GM10266 (cell line): ENCODE results near the gene LHPP.
"Not testable (repeated sequence)": the region's sequence is repeated elsewhere in the genome, so short reads cannot be mapped to it uniquely, and the experiment has no call there.

Experiments used
- DNase-seq: peaks from one replicate; pipeline ENCODE4 v3.0.0; 2012; ENCODE audit errors: extremely low spot score
- TF ChIP-seq, protein P1 (sequence below): IDR thresholded peaks from 2 replicates; pipeline ENCODE4 v1.5.1; 2012; ENCODE audit warnings: mild to moderate bottlenecking, low read depth; ENCODE audit not compliant: control insufficient read depth, insufficient read depth; ENCODE audit errors: missing control alignments

The LHPP gene

DNA sequence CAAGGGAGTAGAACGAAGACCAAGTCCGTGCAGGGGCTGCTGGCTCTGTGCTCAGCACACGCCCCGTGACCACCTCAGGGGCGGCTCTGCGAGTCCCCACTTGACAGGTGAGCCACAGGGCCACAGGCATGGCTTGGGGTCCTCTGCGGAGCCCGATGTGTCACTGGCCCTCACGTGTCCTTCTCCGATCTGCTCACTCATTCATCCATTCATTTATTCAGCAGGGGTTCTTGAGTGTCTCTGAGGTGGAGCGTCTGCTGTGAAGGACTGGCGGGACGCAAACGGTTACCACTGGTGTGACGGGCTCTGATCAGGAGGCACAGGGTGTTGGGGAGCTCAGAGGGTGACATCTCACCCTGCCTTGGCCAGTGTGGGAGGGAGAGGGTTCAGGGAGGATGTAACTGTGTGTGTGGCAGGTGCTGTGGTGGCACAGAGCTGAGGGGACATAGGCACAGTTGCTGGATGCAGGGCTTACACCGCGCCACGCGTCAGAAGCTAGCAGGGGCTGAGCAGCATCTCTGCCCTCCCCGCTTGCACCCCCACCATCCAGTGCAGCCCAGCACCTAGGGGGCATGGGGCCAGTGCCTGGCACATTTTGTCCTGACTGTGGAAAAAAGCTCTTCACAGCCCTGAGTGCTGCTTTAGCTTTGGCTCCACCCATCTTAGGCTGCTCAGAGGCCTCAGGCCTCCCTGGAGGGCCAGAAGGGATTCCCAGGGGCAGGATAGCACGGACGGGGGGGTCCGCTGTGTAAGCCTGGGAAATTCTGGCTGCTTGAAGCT lies 116.8 kb downstream of the LHPP start:
- TF ChIP-seq, protein P1, sequence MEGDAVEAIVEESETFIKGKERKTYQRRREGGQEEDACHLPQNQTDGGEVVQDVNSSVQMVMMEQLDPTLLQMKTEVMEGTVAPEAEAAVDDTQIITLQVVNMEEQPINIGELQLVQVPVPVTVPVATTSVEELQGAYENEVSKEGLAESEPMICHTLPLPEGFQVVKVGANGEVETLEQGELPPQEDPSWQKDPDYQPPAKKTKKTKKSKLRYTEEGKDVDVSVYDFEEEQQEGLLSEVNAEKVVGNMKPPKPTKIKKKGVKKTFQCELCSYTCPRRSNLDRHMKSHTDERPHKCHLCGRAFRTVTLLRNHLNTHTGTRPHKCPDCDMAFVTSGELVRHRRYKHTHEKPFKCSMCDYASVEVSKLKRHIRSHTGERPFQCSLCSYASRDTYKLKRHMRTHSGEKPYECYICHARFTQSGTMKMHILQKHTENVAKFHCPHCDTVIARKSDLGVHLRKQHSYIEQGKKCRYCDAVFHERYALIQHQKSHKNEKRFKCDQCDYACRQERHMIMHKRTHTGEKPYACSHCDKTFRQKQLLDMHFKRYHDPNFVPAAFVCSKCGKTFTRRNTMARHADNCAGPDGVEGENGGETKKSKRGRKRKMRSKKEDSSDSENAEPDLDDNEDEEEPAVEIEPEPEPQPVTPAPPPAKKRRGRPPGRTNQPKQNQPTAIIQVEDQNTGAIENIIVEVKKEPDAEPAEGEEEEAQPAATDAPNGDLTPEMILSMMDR = no peak
- no peak for DNase-seq

DNA sequence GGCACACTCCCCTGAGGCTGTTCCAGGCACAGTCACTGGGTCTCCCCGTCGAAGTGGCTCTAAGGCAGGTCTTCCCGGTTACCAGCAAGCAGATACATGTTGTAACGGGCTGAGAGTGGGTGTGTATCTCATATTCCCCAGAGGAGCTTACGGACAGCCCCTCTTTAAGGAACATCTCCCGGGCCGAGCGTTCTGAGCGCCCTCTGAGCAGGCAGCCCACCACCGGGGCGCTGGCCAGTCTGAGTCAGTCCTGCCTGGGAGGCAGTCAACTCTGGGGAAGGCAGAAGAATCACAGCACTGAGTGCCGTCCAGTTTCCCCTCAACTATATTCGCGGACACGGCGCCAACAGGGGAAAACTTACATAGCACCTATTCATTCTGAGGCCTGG lies 117.4 kb downstream of the LHPP start:
- TF ChIP-seq, protein P1 = no peak
- DNase-seq = no peak

DNA sequence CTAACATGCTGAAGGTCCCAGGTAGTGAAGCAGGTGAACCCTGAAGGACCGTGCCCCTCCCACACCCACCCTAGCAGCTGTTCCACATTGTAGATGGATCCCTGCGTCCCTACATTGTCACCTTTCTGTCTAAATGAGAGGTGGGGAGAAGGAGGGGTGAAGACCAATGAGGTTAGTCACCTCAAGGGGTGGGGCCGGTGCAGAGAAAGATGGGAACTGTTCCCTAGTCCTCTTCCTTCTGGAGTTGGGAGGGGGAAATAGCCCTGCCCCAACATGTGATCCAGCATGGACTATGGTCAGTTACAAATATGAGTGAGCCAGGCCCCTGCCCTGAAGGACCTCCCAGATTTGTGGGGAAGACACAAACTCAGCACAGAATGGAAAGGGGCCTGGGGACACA lies 124.5 kb downstream of the LHPP start:
- TF ChIP-seq, protein P1 = no peak
- no peak for DNase-seq

DNA sequence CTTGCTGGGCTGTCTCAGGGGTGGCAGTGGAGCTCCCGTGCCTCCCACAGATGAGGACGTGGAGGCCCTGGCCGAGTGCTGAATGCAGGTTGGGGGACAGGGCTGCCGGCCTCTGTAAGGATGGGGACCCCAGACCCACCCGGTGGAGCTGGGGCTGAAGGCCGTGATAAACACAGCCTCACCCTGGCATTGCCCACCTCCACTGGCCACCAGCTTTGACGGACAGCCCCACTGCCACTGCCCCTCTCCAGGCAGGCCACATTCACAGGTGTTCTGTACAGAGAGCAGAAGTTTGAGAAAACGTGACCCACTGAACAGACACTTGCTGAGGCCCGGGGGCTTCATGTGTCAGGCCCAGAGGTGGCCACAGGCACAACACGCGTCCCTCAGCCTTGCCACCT lies 126.2 kb downstream of the LHPP start:
- TF ChIP-seq, protein P1 = no peak
- no peak for DNase-seq

DNA sequence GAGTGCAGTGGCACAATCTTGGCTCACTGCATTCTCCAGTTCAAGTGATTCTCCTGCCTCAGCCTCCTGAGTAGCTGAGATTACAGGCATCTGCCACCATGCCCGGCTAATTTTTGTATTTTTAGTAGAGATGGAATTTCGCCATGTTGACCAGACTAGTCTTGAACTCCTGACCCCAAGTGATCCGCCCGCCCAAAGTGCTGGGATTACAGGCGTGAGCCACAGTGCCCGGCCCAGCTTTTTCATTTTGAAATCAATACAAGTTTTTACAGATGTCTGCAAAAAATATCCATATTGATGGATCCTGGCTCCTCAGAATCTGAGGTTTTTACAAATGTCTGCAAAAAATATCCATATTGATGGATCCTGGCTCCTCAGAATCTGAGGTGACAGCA lies 126.7 kb downstream of the LHPP start:
- DNase-seq = not testable (repeated sequence)

DNA sequence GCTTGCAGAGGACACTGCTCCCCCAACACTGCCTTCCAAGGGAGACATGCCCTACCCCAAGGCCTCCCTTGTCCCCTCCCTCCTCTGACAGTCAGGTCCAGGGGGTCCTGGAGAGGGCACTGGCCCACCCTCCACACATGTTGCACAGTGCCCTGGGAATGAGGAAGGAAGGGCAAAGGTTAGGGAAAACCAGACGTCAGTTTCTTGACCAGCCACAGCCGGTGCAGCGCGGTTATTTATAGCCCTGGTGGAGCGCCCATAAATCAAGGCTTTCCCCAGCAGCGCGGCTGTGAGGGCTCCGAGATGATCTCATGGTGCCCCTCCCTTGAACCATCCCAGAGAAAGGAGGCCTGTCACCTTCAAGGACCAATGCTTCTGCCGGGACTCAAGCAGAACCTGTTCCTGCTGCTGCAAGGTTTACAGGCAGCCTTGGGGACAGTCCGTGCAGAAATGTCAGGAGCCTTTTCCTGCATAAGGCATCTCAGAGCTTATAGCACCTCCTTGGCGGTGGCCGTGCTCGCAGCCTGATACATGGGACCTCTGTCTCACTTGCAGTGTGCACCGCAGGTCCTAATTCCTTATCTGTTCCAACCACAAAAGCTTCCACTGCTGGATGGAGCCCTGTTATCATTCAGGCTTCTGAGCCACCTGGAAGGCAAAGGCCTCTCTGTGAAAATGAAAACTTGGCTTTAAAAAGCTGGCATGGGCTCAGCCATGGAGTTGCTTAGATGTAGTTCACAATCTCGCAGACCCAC lies 127.3 kb downstream of the LHPP start:
- TF ChIP-seq, protein P1 = no peak
- DNase-seq = no peak

DNA sequence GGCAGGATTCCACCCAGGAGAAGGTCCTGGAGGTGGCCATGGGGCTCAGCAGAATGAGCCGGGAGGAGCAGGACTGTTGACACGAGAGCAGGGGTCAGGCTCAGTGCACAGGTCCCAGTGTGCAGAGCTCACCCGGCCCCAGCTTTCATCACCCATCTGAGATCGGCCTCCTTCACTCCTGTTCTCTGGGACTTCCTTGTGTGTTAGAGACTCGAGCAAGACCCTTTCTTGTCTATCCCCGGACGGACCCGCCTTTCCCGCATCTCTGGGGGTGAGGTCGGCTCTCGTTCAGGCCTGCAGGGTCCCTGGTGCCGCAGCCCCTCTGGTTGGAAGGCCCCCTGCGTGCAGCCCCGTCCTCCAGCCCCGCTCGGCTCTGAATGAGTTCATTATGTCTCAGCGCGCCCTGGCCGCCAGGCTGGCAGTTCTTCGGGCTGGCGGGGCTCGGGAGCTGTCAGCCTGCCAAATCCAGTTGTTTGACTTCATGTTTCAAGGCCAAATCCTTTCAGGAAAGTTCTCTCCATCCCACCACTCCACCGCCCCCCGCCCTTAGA lies 127.9 kb downstream of the LHPP start:
- DNase-seq = no peak
- TF ChIP-seq, protein P1 = no peak
